Measurements from ENCODE around the gene ANXA8.
"Not testable (repeated sequence)": the region's sequence is repeated elsewhere in the genome, so short reads cannot be mapped to it uniquely, and the experiment has no call there.

DNA sequence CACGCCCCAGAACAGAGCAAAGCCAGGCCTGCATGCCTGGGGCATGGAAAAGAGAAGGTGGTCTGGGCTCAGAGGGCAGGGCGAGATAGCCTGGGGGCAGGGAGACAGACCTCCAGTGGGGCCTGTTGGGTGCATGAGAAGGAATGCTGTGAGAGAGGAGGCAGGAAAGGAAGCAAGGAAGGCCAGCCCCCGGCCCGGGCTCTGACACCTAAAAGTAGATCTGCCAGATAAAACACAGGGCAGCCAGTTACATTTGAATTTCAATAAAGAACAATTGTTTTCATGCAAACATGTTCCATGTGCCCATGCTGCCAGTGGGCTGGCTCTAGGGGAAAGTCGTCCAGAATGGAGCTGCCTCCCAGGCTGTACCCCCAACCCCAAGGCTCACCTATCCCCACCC lies 5.8 kb downstream of the ANXA8 start:
- TF ChIP-seq, protein P1, sequence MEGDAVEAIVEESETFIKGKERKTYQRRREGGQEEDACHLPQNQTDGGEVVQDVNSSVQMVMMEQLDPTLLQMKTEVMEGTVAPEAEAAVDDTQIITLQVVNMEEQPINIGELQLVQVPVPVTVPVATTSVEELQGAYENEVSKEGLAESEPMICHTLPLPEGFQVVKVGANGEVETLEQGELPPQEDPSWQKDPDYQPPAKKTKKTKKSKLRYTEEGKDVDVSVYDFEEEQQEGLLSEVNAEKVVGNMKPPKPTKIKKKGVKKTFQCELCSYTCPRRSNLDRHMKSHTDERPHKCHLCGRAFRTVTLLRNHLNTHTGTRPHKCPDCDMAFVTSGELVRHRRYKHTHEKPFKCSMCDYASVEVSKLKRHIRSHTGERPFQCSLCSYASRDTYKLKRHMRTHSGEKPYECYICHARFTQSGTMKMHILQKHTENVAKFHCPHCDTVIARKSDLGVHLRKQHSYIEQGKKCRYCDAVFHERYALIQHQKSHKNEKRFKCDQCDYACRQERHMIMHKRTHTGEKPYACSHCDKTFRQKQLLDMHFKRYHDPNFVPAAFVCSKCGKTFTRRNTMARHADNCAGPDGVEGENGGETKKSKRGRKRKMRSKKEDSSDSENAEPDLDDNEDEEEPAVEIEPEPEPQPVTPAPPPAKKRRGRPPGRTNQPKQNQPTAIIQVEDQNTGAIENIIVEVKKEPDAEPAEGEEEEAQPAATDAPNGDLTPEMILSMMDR (conservative IDR thresholded peaks at IDR 0.05 in 1 of 2, IDR thresholded peaks at IDR 0.05 in 1 of 2; ENCODE audit: low read depth in 1 of 2, low read length in 2 of 2): not testable (repeated sequence)
- not testable (repeated sequence) for TF ChIP-seq EZH2 (IDR thresholded peaks at IDR 0.05; ENCODE audit: low read length, missing control alignments)
